Neural cell (in vitro differentiated cells): Measurements from ENCODE around the gene DAZL. TPM values are rescaled to one million over a fixed set of nuclear protein-coding genes. Genes with fewer than 3 reads are reported as not detected.
A peak's percentile ranks its signal among the peaks of the same experiment; 100 is the strongest.

Experiments used
- H2AFZ ChIP-seq: fragments of 200-600, 300-800 bp; sonication (generic), shearing (Covaris generic); 2 replicates; pipeline ENCODE4 v1.6.0; 2014; ENCODE audit warnings: low read depth, mild to moderate bottlenecking, antibody characterized with exemption, low read length, moderate library complexity
- H3F3A ChIP-seq: fragments of 200-600 bp; shearing (Covaris generic); 2 replicates; pipeline ENCODE4 v1.6.1; 2016; ENCODE audit warnings: mild to moderate bottlenecking, moderate library complexity, mixed read lengths, antibody characterized with exemption, low read length; ENCODE audit not compliant: insufficient read depth, poor library complexity, severe bottlenecking
- H3K27ac ChIP-seq: fragments of 200-600, 300-800 bp; sonication (generic), shearing (Covaris generic); 2 replicates; pipeline ENCODE4 v1.5.1; 2014; ENCODE audit warnings: mild to moderate bottlenecking, low read length, moderate library complexity
- H3K27me3 ChIP-seq: fragments of 300-800, 200-600 bp; sonication (generic), shearing (Covaris generic); 2 replicates; pipeline ENCODE4 v1.6.0; 2014; ENCODE audit warnings: mild to moderate bottlenecking, low read depth, low read length, moderate library complexity; ENCODE audit not compliant: insufficient read depth
- H3K36me3 ChIP-seq: fragments of 300-800, 200-600 bp; sonication (generic), shearing (Covaris generic); 2 replicates; pipeline ENCODE4 v1.5.1; 2014; ENCODE audit warnings: mild to moderate bottlenecking, antibody characterized with exemption, low read length, moderate library complexity; ENCODE audit not compliant: insufficient read depth
- H3K4me2 ChIP-seq: fragments of 300-800, 200-600 bp; sonication (generic), shearing (Covaris generic); 2 replicates; pipeline ENCODE4 v1.6.0; 2014; ENCODE audit warnings: mild to moderate bottlenecking, low read length
- H3K4me3 ChIP-seq: fragments of 300-800, 200-600 bp; sonication (generic), shearing (Covaris generic); 2 replicates; pipeline ENCODE4 v1.5.1; 2014; ENCODE audit warnings: mild to moderate bottlenecking, low read length, moderate library complexity
- H3K79me2 ChIP-seq: fragments of 200-600 bp; shearing (Covaris generic); replicated peaks from 2 replicates; pipeline ENCODE4 v1.6.0; 2014; ENCODE audit warnings: mild to moderate bottlenecking, low read length, moderate library complexity; ENCODE audit not compliant: insufficient read depth
- H3K9ac ChIP-seq: fragments of 300-800, 200-600 bp; sonication (generic), shearing (Covaris generic); 2 replicates; pipeline ENCODE4 v1.6.1; 2016; ENCODE audit warnings: mild to moderate bottlenecking, low read length, mixed read lengths
- H3K9me2 ChIP-seq: fragments of 200-600 bp; shearing (Covaris generic); 2 replicates; pipeline ENCODE4 v1.6.1; 2016; ENCODE audit warnings: mild to moderate bottlenecking, low read length, mixed read lengths; ENCODE audit not compliant: insufficient read depth
- H3K9me3 ChIP-seq: fragments of 200-600, 300-800 bp; sonication (generic), shearing (Covaris generic); 2 replicates; pipeline ENCODE4 v1.6.1; 2016; ENCODE audit warnings: mild to moderate bottlenecking, mixed run types, low read length, moderate library complexity, mixed read lengths
- H4K20me1 ChIP-seq: fragments of 200-600 bp; shearing (Covaris generic); 2 replicates; pipeline ENCODE4 v1.6.1; 2016; ENCODE audit warnings: mild to moderate bottlenecking, mixed run types; ENCODE audit not compliant: insufficient read depth
- EP300 ChIP-seq: fragments of 450-650 bp; conservative IDR thresholded peaks from 2 replicates; pipeline ENCODE4 v1.6.1; 2014; ENCODE audit warnings: antibody characterized with exemption, mild to moderate bottlenecking, moderate library complexity; ENCODE audit not compliant: poor library complexity, severe bottlenecking
- EZH2 ChIP-seq: fragments of 200-600, 300-800 bp; shearing (Covaris generic), sonication (generic); IDR thresholded peaks from 2 replicates; pipeline ENCODE4 v1.6.1; 2014; ENCODE audit warnings: antibody characterized with exemption, low read length, borderline replicate concordance, mild to moderate bottlenecking; ENCODE audit not compliant: insufficient read depth, poor library complexity, severe bottlenecking
- MXI1 ChIP-seq: fragments of 450-650 bp; conservative IDR thresholded peaks from 2 replicates; pipeline ENCODE4 v1.6.1; 2014; ENCODE audit warnings: antibody characterized with exemption, mild to moderate bottlenecking; ENCODE audit not compliant: poor library complexity, severe bottlenecking
- POLR2AphosphoS5 ChIP-seq: IDR thresholded peaks from 2 replicates; pipeline ENCODE4 v1.6.1; 2012
- RAD21 ChIP-seq: fragments of 450-650 bp; conservative IDR thresholded peaks from 2 replicates; pipeline ENCODE4 v1.6.1; 2014; ENCODE audit warnings: antibody characterized with exemption, mild to moderate bottlenecking, moderate library complexity
- SMC3 ChIP-seq: fragments of 450-650 bp; conservative IDR thresholded peaks from 2 replicates; pipeline ENCODE4 v1.6.1; 2014; ENCODE audit warnings: antibody characterized with exemption, mild to moderate bottlenecking, moderate library complexity; ENCODE audit not compliant: poor library complexity
- TAF1 ChIP-seq: IDR thresholded peaks from 2 replicates; pipeline ENCODE4 v1.6.1; 2012; ENCODE audit warnings: low read depth
- polyA plus RNA-seq: library from polyadenylated mRNA; depleted of rRNA; stranded (reverse); fragments of >200 nt; gene quantifications from 2 replicates; pipeline ENCODE4 v1.2.3, GENCODE V29; 2014
- TF ChIP-seq, protein P1 (sequence below): IDR thresholded peaks from 2 replicates; pipeline ENCODE4 v1.6.1; 2012; ENCODE audit warnings: borderline replicate concordance
- TF ChIP-seq, protein P2 (sequence below): fragments of 450-650 bp; IDR thresholded peaks from 2 replicates; pipeline ENCODE4 v1.5.1; 2014; ENCODE audit warnings: antibody characterized with exemption, mild to moderate bottlenecking, moderate library complexity; ENCODE audit not compliant: poor library complexity, severe bottlenecking

DAZL gene
- polyA plus RNA-seq, 1 donor from 2014 or later: not detected

- H2AFZ ChIP-seq: no peak overlapping the region
- H3F3A ChIP-seq: no peaks in the 10 kb centered on the region
- H3K36me3 ChIP-seq: no peaks in the 10 kb centered on the region
- TF ChIP-seq, protein P1, sequence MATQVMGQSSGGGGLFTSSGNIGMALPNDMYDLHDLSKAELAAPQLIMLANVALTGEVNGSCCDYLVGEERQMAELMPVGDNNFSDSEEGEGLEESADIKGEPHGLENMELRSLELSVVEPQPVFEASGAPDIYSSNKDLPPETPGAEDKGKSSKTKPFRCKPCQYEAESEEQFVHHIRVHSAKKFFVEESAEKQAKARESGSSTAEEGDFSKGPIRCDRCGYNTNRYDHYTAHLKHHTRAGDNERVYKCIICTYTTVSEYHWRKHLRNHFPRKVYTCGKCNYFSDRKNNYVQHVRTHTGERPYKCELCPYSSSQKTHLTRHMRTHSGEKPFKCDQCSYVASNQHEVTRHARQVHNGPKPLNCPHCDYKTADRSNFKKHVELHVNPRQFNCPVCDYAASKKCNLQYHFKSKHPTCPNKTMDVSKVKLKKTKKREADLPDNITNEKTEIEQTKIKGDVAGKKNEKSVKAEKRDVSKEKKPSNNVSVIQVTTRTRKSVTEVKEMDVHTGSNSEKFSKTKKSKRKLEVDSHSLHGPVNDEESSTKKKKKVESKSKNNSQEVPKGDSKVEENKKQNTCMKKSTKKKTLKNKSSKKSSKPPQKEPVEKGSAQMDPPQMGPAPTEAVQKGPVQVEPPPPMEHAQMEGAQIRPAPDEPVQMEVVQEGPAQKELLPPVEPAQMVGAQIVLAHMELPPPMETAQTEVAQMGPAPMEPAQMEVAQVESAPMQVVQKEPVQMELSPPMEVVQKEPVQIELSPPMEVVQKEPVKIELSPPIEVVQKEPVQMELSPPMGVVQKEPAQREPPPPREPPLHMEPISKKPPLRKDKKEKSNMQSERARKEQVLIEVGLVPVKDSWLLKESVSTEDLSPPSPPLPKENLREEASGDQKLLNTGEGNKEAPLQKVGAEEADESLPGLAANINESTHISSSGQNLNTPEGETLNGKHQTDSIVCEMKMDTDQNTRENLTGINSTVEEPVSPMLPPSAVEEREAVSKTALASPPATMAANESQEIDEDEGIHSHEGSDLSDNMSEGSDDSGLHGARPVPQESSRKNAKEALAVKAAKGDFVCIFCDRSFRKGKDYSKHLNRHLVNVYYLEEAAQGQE: no peak
- TF ChIP-seq EP300 (no peak), MXI1 (no peak), SMC3 (peak; percentile 96), TAF1 (no peak), POLR2AphosphoS5 (no peak), RAD21 (peak; percentile 94), EZH2 (no peak)
- TF ChIP-seq, protein P2, sequence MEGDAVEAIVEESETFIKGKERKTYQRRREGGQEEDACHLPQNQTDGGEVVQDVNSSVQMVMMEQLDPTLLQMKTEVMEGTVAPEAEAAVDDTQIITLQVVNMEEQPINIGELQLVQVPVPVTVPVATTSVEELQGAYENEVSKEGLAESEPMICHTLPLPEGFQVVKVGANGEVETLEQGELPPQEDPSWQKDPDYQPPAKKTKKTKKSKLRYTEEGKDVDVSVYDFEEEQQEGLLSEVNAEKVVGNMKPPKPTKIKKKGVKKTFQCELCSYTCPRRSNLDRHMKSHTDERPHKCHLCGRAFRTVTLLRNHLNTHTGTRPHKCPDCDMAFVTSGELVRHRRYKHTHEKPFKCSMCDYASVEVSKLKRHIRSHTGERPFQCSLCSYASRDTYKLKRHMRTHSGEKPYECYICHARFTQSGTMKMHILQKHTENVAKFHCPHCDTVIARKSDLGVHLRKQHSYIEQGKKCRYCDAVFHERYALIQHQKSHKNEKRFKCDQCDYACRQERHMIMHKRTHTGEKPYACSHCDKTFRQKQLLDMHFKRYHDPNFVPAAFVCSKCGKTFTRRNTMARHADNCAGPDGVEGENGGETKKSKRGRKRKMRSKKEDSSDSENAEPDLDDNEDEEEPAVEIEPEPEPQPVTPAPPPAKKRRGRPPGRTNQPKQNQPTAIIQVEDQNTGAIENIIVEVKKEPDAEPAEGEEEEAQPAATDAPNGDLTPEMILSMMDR: peak; percentile 90
- no peaks in the 10 kb centered on the region for H3K9me2 ChIP-seq
- no peaks in the 10 kb centered on the region for H3K9me3 ChIP-seq
- no peaks in the 10 kb centered on the region for H4K20me1 ChIP-seq
- no peaks in the 10 kb centered on the region for H3K27me3 ChIP-seq
- no peak overlapping the region for H3K9ac ChIP-seq
- H3K4me3 ChIP-seq: no peak overlapping the region
- no peaks in the 10 kb centered on the region for H3K79me2 ChIP-seq
- no peak overlapping the region for H3K27ac ChIP-seq
- no peak overlapping the region for H3K4me2 ChIP-seq
Measured at GRCh38 chr3:16600780-16601536, 4.3 kb downstream of the DAZL start.

GRCh38 chr3:16599694-16600093 lies 5.5 kb downstream of the DAZL start:
- H3K9me3 ChIP-seq: no peaks in the 10 kb centered on the region
- H3K36me3 ChIP-seq: no peaks in the 10 kb centered on the region
- TF ChIP-seq MXI1: no peak
- TF ChIP-seq SMC3: no peak
- no peak for TF ChIP-seq POLR2AphosphoS5
- no peak for TF ChIP-seq TAF1
- no peak for TF ChIP-seq RAD21
- TF ChIP-seq, protein P1: no peak
- TF ChIP-seq EZH2: no peak
- TF ChIP-seq, protein P2: no peak
- TF ChIP-seq EP300: no peak
- H3F3A ChIP-seq: no peaks in the 10 kb centered on the region
- no peak overlapping the region for H3K4me2 ChIP-seq
- no peak overlapping the region for H2AFZ ChIP-seq
- H3K4me3 ChIP-seq: no peak overlapping the region
- H3K27ac ChIP-seq: no peak overlapping the region
- H3K27me3 ChIP-seq: no peaks in the 10 kb centered on the region
- H3K9ac ChIP-seq: no peak overlapping the region
- no peaks in the 10 kb centered on the region for H3K9me2 ChIP-seq
- H4K20me1 ChIP-seq: no peaks in the 10 kb centered on the region
- no peaks in the 10 kb centered on the region for H3K79me2 ChIP-seq
